K562 (cell line): ENCODE measurements around the gene CDC25B. TPM values are rescaled to one million over a fixed set of nuclear protein-coding genes. Genes with fewer than 3 reads are reported as not detected.

Source experiments
- ARHGAP35 ChIP-seq: fragments of 450-650 bp; IDR thresholded peaks from 2 replicates; pipeline ENCODE4 v1.6.1; 2018; ENCODE audit not compliant: partially characterized antibody
- EGR1 ChIP-seq: fragments of 450-650 bp; conservative IDR thresholded peaks from 2 replicates; pipeline ENCODE4 v1.6.1; 2017; ENCODE audit warnings: mild to moderate bottlenecking
- FOXM1 ChIP-seq, 2 experiments: fragments of 450-650 bp in 1 of 2; sonication (generic) in 1 of 2; formaldehyde crosslinking in 1 of 2; IDR thresholded peaks; 2 replicates each; pipeline versions ENCODE4 v1.6.1 to v1.9.0; 2017 to 2022; ENCODE audit warnings: low read depth in 2 of 2, mild to moderate bottlenecking in 2 of 2, missing genetic modification reagents in 1 of 2, moderate library complexity in 1 of 2
- GABPB1 ChIP-seq: sonication (generic); formaldehyde crosslinking; IDR thresholded peaks from 2 replicates; pipeline ENCODE4 v1.8.0; 2022; ENCODE audit warnings: mild to moderate bottlenecking, missing genetic modification reagents
- L3MBTL2 ChIP-seq: fragments of 450-650 bp; IDR thresholded peaks from 2 replicates; pipeline ENCODE4 v1.6.1; 2016; ENCODE audit warnings: mild to moderate bottlenecking, moderate library complexity
- RB1 ChIP-seq: fragments of 450-650 bp; IDR thresholded peaks from 2 replicates; pipeline ENCODE4 v1.6.1; 2017; ENCODE audit warnings: low read depth, mild to moderate bottlenecking
- RBM25 ChIP-seq: fragments of 200-400 bp; formaldehyde crosslinking; IDR thresholded peaks from 2 replicates; pipeline ENCODE4 v1.6.1; 2018; ENCODE audit warnings: low read length, low read depth, moderate library complexity; ENCODE audit not compliant: severe bottlenecking
- ZNF263 ChIP-seq: sonication (generic); formaldehyde crosslinking; IDR thresholded peaks from 2 replicates; pipeline ENCODE4 v1.8.0; 2022; ENCODE audit warnings: mild to moderate bottlenecking, missing genetic modification reagents, borderline replicate concordance
- polyA plus RNA-seq, 8 experiments: library from polyadenylated mRNA; depleted of rRNA in 4 of 8; stranded (reverse) in 5 of 8; unstranded in 3 of 8; fragments of >200 nt; fragmentation: Nextera tagmentation in 2 of 8; fragmentation: Illumina TruSeq in 1 of 8; extraction: Ambion mirVana in 2 of 8; extraction: Trizol in 1 of 8; gene quantifications; 2 replicates each; pipeline versions ENCODE4 v1.2.1 to v1.2.3, GENCODE V29; 2011 to 2014; ENCODE audit warnings: inconsistent platforms in 1 of 8, missing spikeins in 1 of 8
- total RNA-seq, 7 experiments: library from RNA; depleted of rRNA in 6 of 7; stranded (reverse); fragments of >200 nt in 6 of 7; fragmentation: Illumina TruSeq in 2 of 7; extraction: Trizol in 2 of 7; gene quantifications; 2 replicates each; pipeline versions ENCODE4 v1.2.1 to v1.2.3, GENCODE V29; 2011 to 2021; ENCODE audit warnings: low replicate concordance in 1 of 7
- TF ChIP-seq, protein P1 (sequence below), 2 experiments: fragments of 450-650 bp; formaldehyde crosslinking in 1 of 2; IDR thresholded peaks; 2 replicates each; pipeline versions ENCODE4 v1.4.0 to v1.6.1; 2014 to 2020; ENCODE audit warnings: mild to moderate bottlenecking in 2 of 2, borderline replicate concordance in 1 of 2, low read depth in 1 of 2
- TF ChIP-seq, protein P2 (sequence below): IDR thresholded peaks from 3 replicates; pipeline ENCODE4 v1.6.1; 2011; ENCODE audit warnings: borderline replicate concordance, mild to moderate bottlenecking; ENCODE audit not compliant: insufficient read length, insufficient read depth
- TF ChIP-seq, protein P3 (sequence below): fragments of 200-800 bp; sonication (Bioruptor generic); IDR thresholded peaks from 2 replicates; pipeline ENCODE4 v1.6.1; 2016; ENCODE audit warnings: missing genetic modification characterization, missing compliant biosample characterization

Gene CDC25B
- total and polyA plus RNA-seq, 9 of the 15 experiments (the other 6 are each of a cell fraction or from before 2014, with no cell fraction given): 2.3 to 35.7 (median 9.5) TPM

DNA sequence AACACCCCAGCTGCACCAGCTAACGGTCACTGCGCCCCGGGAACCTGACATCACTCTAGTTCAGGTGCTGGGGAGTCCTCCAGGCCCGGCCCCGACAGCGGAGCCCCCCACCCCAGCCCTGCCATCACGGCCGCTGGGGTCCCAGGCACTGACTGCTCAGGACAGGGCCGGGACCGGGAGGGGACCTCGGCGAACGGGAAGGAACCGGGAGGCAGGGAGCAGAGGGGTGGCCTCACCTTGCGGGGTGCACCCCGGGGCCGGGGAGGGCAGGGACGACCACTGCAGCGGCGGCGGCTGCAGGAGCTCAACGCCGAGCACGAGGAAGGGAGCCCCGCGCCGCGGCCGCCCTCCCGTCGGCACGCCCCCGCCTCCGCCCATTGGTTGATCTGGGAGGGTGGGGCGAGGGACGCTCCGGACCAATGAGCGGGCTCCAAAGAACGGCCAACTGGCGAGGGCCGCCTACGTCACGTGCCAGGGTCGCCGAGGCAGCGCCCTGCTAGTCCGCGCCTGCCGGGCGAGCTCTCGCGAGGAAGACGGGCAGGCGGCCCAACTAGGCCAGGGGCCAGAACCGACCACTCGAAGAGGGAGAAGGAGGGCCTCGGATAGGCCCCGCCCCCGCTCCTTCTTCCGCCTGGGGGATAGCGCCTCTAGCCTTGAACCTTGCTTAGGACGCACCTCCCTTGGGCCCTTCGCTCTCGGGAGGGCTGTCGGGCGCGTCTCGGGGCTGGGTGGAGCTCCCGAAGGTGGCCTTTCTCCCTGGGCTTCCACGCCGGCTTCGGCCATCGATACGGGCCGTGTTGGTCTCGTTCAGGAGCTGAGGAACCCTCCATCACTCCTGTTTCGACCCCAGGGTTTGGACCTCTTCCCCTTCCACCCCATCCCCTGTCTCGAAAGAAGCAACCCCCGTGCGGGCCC is 28.4 kb upstream of the CDC25B start, which contains the start of gene ADISSP (continued):
- TF ChIP-seq, protein P1, sequence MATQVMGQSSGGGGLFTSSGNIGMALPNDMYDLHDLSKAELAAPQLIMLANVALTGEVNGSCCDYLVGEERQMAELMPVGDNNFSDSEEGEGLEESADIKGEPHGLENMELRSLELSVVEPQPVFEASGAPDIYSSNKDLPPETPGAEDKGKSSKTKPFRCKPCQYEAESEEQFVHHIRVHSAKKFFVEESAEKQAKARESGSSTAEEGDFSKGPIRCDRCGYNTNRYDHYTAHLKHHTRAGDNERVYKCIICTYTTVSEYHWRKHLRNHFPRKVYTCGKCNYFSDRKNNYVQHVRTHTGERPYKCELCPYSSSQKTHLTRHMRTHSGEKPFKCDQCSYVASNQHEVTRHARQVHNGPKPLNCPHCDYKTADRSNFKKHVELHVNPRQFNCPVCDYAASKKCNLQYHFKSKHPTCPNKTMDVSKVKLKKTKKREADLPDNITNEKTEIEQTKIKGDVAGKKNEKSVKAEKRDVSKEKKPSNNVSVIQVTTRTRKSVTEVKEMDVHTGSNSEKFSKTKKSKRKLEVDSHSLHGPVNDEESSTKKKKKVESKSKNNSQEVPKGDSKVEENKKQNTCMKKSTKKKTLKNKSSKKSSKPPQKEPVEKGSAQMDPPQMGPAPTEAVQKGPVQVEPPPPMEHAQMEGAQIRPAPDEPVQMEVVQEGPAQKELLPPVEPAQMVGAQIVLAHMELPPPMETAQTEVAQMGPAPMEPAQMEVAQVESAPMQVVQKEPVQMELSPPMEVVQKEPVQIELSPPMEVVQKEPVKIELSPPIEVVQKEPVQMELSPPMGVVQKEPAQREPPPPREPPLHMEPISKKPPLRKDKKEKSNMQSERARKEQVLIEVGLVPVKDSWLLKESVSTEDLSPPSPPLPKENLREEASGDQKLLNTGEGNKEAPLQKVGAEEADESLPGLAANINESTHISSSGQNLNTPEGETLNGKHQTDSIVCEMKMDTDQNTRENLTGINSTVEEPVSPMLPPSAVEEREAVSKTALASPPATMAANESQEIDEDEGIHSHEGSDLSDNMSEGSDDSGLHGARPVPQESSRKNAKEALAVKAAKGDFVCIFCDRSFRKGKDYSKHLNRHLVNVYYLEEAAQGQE (IDR thresholded peaks at IDR 0.05; ENCODE audit: borderline replicate concordance): peak; percentile 68
- TF ChIP-seq, protein P1 (CRISPR knock-in tag; IDR thresholded peaks at IDR 0.05; ENCODE audit: low read depth): no peak
- TF ChIP-seq RB1 (peak; percentile 47; the same call in 1 of the 2 replicates), GABPB1 (CRISPR knock-in tag) (peak; percentile 43; the same call in 1 of the 2 replicates), EGR1 (peak; percentile 59), RBM25 (peak; percentile 92), ARHGAP35 (no peak), ZNF263 (CRISPR knock-in tag) (0 out of 2 replicates have a peak, but pooled peaks have one; percentile 40), FOXM1 (IDR thresholded peaks at IDR 0.05; ENCODE audit: low read depth) (no peak), FOXM1 (CRISPR knock-in tag; IDR thresholded peaks at IDR 0.05; ENCODE audit: low read depth) (no peak; the same call in 1 of the 2 replicates), L3MBTL2 (peak; percentile 94)
- TF ChIP-seq, protein P2, sequence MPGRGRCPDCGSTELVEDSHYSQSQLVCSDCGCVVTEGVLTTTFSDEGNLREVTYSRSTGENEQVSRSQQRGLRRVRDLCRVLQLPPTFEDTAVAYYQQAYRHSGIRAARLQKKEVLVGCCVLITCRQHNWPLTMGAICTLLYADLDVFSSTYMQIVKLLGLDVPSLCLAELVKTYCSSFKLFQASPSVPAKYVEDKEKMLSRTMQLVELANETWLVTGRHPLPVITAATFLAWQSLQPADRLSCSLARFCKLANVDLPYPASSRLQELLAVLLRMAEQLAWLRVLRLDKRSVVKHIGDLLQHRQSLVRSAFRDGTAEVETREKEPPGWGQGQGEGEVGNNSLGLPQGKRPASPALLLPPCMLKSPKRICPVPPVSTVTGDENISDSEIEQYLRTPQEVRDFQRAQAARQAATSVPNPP: no peak
- TF ChIP-seq, protein P3, sequence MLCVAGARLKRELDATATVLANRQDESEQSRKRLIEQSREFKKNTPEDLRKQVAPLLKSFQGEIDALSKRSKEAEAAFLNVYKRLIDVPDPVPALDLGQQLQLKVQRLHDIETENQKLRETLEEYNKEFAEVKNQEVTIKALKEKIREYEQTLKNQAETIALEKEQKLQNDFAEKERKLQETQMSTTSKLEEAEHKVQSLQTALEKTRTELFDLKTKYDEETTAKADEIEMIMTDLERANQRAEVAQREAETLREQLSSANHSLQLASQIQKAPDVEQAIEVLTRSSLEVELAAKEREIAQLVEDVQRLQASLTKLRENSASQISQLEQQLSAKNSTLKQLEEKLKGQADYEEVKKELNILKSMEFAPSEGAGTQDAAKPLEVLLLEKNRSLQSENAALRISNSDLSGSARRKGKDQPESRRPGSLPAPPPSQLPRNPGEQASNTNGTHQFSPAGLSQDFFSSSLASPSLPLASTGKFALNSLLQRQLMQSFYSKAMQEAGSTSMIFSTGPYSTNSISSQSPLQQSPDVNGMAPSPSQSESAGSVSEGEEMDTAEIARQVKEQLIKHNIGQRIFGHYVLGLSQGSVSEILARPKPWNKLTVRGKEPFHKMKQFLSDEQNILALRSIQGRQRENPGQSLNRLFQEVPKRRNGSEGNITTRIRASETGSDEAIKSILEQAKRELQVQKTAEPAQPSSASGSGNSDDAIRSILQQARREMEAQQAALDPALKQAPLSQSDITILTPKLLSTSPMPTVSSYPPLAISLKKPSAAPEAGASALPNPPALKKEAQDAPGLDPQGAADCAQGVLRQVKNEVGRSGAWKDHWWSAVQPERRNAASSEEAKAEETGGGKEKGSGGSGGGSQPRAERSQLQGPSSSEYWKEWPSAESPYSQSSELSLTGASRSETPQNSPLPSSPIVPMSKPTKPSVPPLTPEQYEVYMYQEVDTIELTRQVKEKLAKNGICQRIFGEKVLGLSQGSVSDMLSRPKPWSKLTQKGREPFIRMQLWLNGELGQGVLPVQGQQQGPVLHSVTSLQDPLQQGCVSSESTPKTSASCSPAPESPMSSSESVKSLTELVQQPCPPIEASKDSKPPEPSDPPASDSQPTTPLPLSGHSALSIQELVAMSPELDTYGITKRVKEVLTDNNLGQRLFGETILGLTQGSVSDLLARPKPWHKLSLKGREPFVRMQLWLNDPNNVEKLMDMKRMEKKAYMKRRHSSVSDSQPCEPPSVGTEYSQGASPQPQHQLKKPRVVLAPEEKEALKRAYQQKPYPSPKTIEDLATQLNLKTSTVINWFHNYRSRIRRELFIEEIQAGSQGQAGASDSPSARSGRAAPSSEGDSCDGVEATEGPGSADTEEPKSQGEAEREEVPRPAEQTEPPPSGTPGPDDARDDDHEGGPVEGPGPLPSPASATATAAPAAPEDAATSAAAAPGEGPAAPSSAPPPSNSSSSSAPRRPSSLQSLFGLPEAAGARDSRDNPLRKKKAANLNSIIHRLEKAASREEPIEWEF (CRISPR knock-in tag): no peak
